H9 (cell line): ENCODE data around the gene ADAM29. TPM values are rescaled to one million over a fixed set of nuclear protein-coding genes. Genes with fewer than 3 reads are reported as not detected.

ENCODE experiments used
- DNase-seq: peaks from one replicate; pipeline ENCODE4 v3.0.0-alpha.2; 2017
- H2AFZ ChIP-seq: one replicate; pipeline ENCODE4 v1.6.1; 2013; ENCODE audit warnings: mild to moderate bottlenecking, low read length, control low read depth, moderate library complexity
- H2AK5ac ChIP-seq: 2 replicates; pipeline ENCODE4 v1.6.1; 2013; ENCODE audit warnings: low read length, control low read depth, mixed read lengths; ENCODE audit not compliant: insufficient read length
- H2BK120ac ChIP-seq: one replicate; pipeline ENCODE4 v1.6.1; 2013; ENCODE audit warnings: low read depth, mild to moderate bottlenecking, low read length, control low read depth, inconsistent platforms; ENCODE audit not compliant: poor library complexity, severe bottlenecking
- H2BK12ac ChIP-seq: 2 replicates; pipeline ENCODE4 v1.6.1; 2013; ENCODE audit warnings: low read length, control low read depth, mixed read lengths, low read depth; ENCODE audit not compliant: insufficient read length
- H2BK15ac ChIP-seq: 2 replicates; pipeline ENCODE4 v1.6.1; 2013; ENCODE audit warnings: low read depth, low read length, control low read depth
- H2BK20ac ChIP-seq: one replicate; pipeline ENCODE4 v1.6.1; 2013; ENCODE audit warnings: low read depth, mild to moderate bottlenecking, low read length, control low read depth, inconsistent platforms; ENCODE audit not compliant: poor library complexity, severe bottlenecking
- H2BK5ac ChIP-seq: 2 replicates; pipeline ENCODE4 v1.6.1; 2013; ENCODE audit warnings: low read length, control low read depth, mixed read lengths; ENCODE audit not compliant: insufficient read length
- H3K14ac ChIP-seq: 2 replicates; pipeline ENCODE4 v1.6.1; 2013; ENCODE audit warnings: low read length, control low read depth; ENCODE audit not compliant: insufficient read depth
- H3K18ac ChIP-seq: 2 replicates; pipeline ENCODE4 v1.6.1; 2013; ENCODE audit warnings: low read depth, mild to moderate bottlenecking, mixed read lengths, low read length, control low read depth; ENCODE audit not compliant: insufficient read length
- H3K23ac ChIP-seq: 2 replicates; pipeline ENCODE4 v1.6.1; 2013; ENCODE audit warnings: low read length, control low read depth, mixed read lengths, low read depth; ENCODE audit not compliant: insufficient read length
- H3K23me2 ChIP-seq: 2 replicates; pipeline ENCODE4 v1.6.1; 2013; ENCODE audit warnings: low read depth, mild to moderate bottlenecking, mixed read lengths, low read length, control low read depth; ENCODE audit not compliant: insufficient read length, poor library complexity, severe bottlenecking
- H3K27ac ChIP-seq: 2 replicates; pipeline ENCODE4 v1.5.1; 2013; ENCODE audit warnings: low read length, control low read depth, mixed read lengths, low read depth; ENCODE audit not compliant: insufficient read length
- H3K27me3 ChIP-seq: 2 replicates; pipeline ENCODE4 v1.6.1; 2013; ENCODE audit warnings: low read length, control low read depth, inconsistent platforms; ENCODE audit not compliant: insufficient read depth
- H3K4ac ChIP-seq: 2 replicates; pipeline ENCODE4 v1.6.1; 2013; ENCODE audit warnings: low read depth, mild to moderate bottlenecking, control low read depth, inconsistent platforms, low read length, moderate library complexity
- H3K4me1 ChIP-seq: 2 replicates; pipeline ENCODE4 v1.6.1; 2013; ENCODE audit warnings: low read length, control low read depth, inconsistent platforms; ENCODE audit not compliant: insufficient read depth
- H3K4me2 ChIP-seq: 2 replicates; pipeline ENCODE4 v1.6.1; 2013; ENCODE audit warnings: low read length, control low read depth, mixed read lengths; ENCODE audit not compliant: insufficient read length, insufficient read depth
- H3K56ac ChIP-seq: 2 replicates; pipeline ENCODE4 v1.6.1; 2013; ENCODE audit warnings: low read depth, mild to moderate bottlenecking, mixed read lengths, low read length, control low read depth; ENCODE audit not compliant: insufficient read length
- H3K79me1 ChIP-seq: 2 replicates; pipeline ENCODE4 v1.6.1; 2013; ENCODE audit warnings: low read depth, mild to moderate bottlenecking, moderate library complexity, low read length, control low read depth, inconsistent platforms; ENCODE audit not compliant: insufficient read depth, poor library complexity, severe bottlenecking
- H3K79me2 ChIP-seq: 2 replicates; pipeline ENCODE4 v1.6.1; 2013; ENCODE audit warnings: low read length, control low read depth, inconsistent platforms; ENCODE audit not compliant: insufficient read depth
- H3K9ac ChIP-seq: 2 replicates; pipeline ENCODE4 v1.6.1; 2013; ENCODE audit warnings: low read length, control low read depth, mixed read lengths; ENCODE audit not compliant: insufficient read length; ENCODE audit errors: extremely low read depth
- H3K9me3 ChIP-seq: one replicate; pipeline ENCODE4 v1.6.1; 2013; ENCODE audit warnings: low read depth, low read length, inconsistent platforms; ENCODE audit not compliant: control insufficient read depth
- H3T11ph ChIP-seq: one replicate; pipeline ENCODE4 v1.6.1; 2013; ENCODE audit warnings: mild to moderate bottlenecking, low read length, control low read depth, inconsistent platforms
- H4K20me1 ChIP-seq: one replicate; pipeline ENCODE4 v1.6.1; 2013; ENCODE audit not compliant: control insufficient read depth, insufficient read length, insufficient read depth
- H4K5ac ChIP-seq: 2 replicates; pipeline ENCODE4 v1.6.1; 2013; ENCODE audit warnings: low read depth, mild to moderate bottlenecking, mixed read lengths, low read length, control low read depth; ENCODE audit not compliant: insufficient read length
- H4K8ac ChIP-seq: replicated peaks from 2 replicates; pipeline ENCODE4 v1.6.1; 2013; ENCODE audit warnings: low read length, control low read depth, mixed read lengths, low read depth; ENCODE audit not compliant: insufficient read length
- H4K91ac ChIP-seq: 2 replicates; pipeline ENCODE4 v1.6.1; 2013; ENCODE audit warnings: low read depth, mild to moderate bottlenecking, moderate library complexity, mixed read lengths, low read length, control low read depth; ENCODE audit not compliant: insufficient read length
- H3K27ac Mint-ChIP-seq, 3 experiments: 2 replicates in 2 of 3; 3 replicates in 1 of 3; pipeline ENCODE4 v1.8.0; 2020 to 2021; ENCODE audit warnings: mixed read lengths in 3 of 3, mild to moderate bottlenecking in 1 of 3, moderate library complexity in 1 of 3
- H3K27me3 Mint-ChIP-seq: 2 replicates; pipeline ENCODE4 v1.8.0; 2021; ENCODE audit warnings: low read depth, mild to moderate bottlenecking, moderate library complexity, mixed read lengths
- H3K36me3 Mint-ChIP-seq, 3 experiments: 2 replicates in 2 of 3; 3 replicates in 1 of 3; pipeline ENCODE4 v1.8.0; 2020 to 2021; ENCODE audit warnings: low read depth in 3 of 3, mixed read lengths in 3 of 3; ENCODE audit not compliant: insufficient read depth in 1 of 3
- H3K4me1 Mint-ChIP-seq, 2 experiments: 2 replicates each; pipeline ENCODE4 v1.8.0; 2020; ENCODE audit warnings: mixed read lengths in 2 of 2
- H3K4me3 Mint-ChIP-seq, 2 experiments: 2 replicates in 1 of 2; 3 replicates in 1 of 2; pipeline ENCODE4 v1.8.0; 2020 to 2021; ENCODE audit warnings: mild to moderate bottlenecking in 2 of 2, mixed read lengths in 2 of 2, moderate library complexity in 1 of 2
- H3K9me3 Mint-ChIP-seq, 2 experiments: 2 replicates in 1 of 2; 3 replicates in 1 of 2; pipeline ENCODE4 v1.8.0; 2020; ENCODE audit warnings: mild to moderate bottlenecking in 2 of 2, mixed read lengths in 2 of 2, moderate library complexity in 1 of 2
- WGBS: extraction: QIAGEN DNeasy Blood & Tissue Kit; methylation state at CpG from one replicate; pipeline ENCODE4 v1.1.7; 2013; ENCODE audit warnings: missing lambda C conversion rate, low lambda C conversion rate, mixed read lengths; ENCODE audit not compliant: insufficient read length; ENCODE audit errors: extremely low coverage; 5-methylcytosine and 5-hydroxymethylcytosine counted together
- total RNA-seq: library from RNA; stranded (reverse); gene quantifications from 2 replicates; pipeline ENCODE4 v1.2.1, GENCODE V29; 2021
- TF ChIP-seq, protein P1 (sequence below): fragments of 200-600 bp; sonication (generic); conservative IDR thresholded peaks from 3 replicates; pipeline ENCODE4 v1.8.0; 2021; ENCODE audit warnings: antibody characterized with exemption, mild to moderate bottlenecking

The ADAM29 gene
- total RNA-seq, 1 experiment from 2014 or later: not detected

DNA sequence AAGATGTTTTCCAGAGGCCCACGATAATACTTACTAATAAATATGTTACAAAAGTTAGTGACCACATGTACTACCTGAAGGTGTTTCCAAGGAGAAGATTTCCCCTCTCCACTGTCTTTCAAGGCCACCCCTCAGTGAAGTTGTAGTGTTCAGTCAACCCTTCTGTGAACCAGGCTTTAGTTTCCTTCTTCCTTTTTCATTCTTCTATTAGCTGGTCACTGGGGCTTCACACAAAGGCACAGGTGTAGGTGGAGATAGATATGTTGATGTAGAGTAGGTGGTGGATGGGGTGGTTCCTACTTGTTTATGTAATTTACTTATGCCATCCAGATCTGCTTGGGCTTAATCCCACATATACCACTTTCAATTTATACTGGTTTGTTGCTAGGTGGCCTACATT lies 43.3 kb upstream of the ADAM29 start:
- H3K79me1 ChIP-seq: no peaks in the 10 kb centered on the region
- H3K14ac ChIP-seq: no peak overlapping the region
- no peak overlapping the region for H4K91ac ChIP-seq
- Mint-ChIP-seq H3K36me3 (no peaks in the 10 kb centered on the region), H3K4me1 (peaks cover 6 to 11% of the 10 kb centered on the region in 2 experiments), H3K4me3 (no peak overlapping the region), H3K9me3 (no peaks in the 10 kb centered on the region), H3K27me3 (no peaks in the 10 kb centered on the region), H3K27ac (no peak overlapping the region)
- no peaks in the 10 kb centered on the region for H3K4me1 ChIP-seq
- H3K56ac ChIP-seq: no peak overlapping the region
- no peaks in the 10 kb centered on the region for H4K20me1 ChIP-seq
- TF ChIP-seq, protein P1, sequence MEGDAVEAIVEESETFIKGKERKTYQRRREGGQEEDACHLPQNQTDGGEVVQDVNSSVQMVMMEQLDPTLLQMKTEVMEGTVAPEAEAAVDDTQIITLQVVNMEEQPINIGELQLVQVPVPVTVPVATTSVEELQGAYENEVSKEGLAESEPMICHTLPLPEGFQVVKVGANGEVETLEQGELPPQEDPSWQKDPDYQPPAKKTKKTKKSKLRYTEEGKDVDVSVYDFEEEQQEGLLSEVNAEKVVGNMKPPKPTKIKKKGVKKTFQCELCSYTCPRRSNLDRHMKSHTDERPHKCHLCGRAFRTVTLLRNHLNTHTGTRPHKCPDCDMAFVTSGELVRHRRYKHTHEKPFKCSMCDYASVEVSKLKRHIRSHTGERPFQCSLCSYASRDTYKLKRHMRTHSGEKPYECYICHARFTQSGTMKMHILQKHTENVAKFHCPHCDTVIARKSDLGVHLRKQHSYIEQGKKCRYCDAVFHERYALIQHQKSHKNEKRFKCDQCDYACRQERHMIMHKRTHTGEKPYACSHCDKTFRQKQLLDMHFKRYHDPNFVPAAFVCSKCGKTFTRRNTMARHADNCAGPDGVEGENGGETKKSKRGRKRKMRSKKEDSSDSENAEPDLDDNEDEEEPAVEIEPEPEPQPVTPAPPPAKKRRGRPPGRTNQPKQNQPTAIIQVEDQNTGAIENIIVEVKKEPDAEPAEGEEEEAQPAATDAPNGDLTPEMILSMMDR: no peak
- no peak overlapping the region for H4K5ac ChIP-seq
- no peak overlapping the region for H3T11ph ChIP-seq
- H2BK20ac ChIP-seq: no peak overlapping the region
- no peak overlapping the region for H2AFZ ChIP-seq
- no peak overlapping the region for H3K4me2 ChIP-seq
- no peak overlapping the region for H2BK120ac ChIP-seq
- no peak overlapping the region for H3K18ac ChIP-seq
- no peak overlapping the region for H2BK12ac ChIP-seq
- H3K23ac ChIP-seq: no peak overlapping the region
- H4K8ac ChIP-seq: no peak overlapping the region
- H3K79me2 ChIP-seq: no peaks in the 10 kb centered on the region
- no peak overlapping the region for H2BK15ac ChIP-seq
- no peak overlapping the region for H2AK5ac ChIP-seq
- no peak overlapping the region for H3K4ac ChIP-seq
- DNase-seq: no peak
- H3K27ac ChIP-seq: no peak overlapping the region
- no peaks in the 10 kb centered on the region for H3K23me2 ChIP-seq
- no peaks in the 10 kb centered on the region for H3K9me3 ChIP-seq
- no peak overlapping the region for H2BK5ac ChIP-seq
- no peaks in the 10 kb centered on the region for H3K27me3 ChIP-seq
- WGBS: no CpG with 5 or more reads among the region's 1 CpG
- H3K9ac ChIP-seq: no peak overlapping the region
